Panc1 (cell line): Measurements from ENCODE around the gene IGSF5.

Experiments
- CTCF ChIP-seq: fragments of 450-650 bp; IDR thresholded peaks from 2 replicates; pipeline ENCODE4 v1.5.1; 2017; ENCODE audit warnings: mild to moderate bottlenecking
- REST ChIP-seq, 2 experiments: IDR thresholded peaks; 2 replicates each; pipeline ENCODE4 v1.6.1; 2011 to 2012; ENCODE audit warnings: low read depth in 2 of 2, control low read depth in 1 of 2, low read length in 1 of 2, mild to moderate bottlenecking in 1 of 2, moderate library complexity in 1 of 2; ENCODE audit not compliant: insufficient read depth in 1 of 2

GRCh38 chr21:39840373-39841097 lies 95.6 kb downstream of the IGSF5 start:
- TF ChIP-seq CTCF (no peak), REST (IDR thresholded peaks at IDR 0.05; ENCODE audit: insufficient read depth in 1 of 2, low read depth in 2 of 2, low read length in 1 of 2) (no peak)
